ENCODE data around the gene ADAMTS16.

DNA sequence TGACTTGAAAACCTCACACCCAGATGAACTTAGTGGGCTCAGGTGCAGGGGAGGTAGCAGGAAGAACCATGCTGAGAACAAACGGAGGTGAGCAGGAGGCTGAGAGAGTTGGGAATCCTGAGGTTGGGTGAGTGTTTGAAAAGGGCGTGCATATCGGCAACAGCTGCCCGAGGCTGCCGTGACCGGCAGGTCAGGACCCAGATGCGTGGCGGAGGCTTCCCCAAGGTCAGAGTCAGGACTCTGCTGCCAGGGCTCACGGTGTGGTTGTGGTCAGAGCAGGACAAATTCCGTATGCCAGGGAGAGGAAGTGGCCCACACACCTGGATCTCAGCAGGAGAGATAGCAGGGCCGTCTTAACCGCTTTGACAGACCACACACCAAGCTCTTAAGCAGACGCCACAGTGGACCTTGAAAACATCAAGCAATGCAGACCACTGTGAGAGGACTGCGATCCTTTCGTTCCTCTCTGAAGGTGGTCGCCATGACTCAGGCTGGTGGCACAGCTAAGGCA lies 43.1 kb downstream of the ADAMTS16 start:
- no peak for TF ChIP-seq POLR2A (IDR thresholded peaks at IDR 0.05)
- TF ChIP-seq, protein P1, sequence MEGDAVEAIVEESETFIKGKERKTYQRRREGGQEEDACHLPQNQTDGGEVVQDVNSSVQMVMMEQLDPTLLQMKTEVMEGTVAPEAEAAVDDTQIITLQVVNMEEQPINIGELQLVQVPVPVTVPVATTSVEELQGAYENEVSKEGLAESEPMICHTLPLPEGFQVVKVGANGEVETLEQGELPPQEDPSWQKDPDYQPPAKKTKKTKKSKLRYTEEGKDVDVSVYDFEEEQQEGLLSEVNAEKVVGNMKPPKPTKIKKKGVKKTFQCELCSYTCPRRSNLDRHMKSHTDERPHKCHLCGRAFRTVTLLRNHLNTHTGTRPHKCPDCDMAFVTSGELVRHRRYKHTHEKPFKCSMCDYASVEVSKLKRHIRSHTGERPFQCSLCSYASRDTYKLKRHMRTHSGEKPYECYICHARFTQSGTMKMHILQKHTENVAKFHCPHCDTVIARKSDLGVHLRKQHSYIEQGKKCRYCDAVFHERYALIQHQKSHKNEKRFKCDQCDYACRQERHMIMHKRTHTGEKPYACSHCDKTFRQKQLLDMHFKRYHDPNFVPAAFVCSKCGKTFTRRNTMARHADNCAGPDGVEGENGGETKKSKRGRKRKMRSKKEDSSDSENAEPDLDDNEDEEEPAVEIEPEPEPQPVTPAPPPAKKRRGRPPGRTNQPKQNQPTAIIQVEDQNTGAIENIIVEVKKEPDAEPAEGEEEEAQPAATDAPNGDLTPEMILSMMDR (IDR thresholded peaks at IDR 0.05) = no peak
